ENCODE data around the gene DHODH.
"Not testable (repeated sequence)": the region's sequence is repeated elsewhere in the genome, so short reads cannot be mapped to it uniquely, and the experiment has no call there.

DHODH gene

GRCh38 chr16:72008424-72009216 lies at the start of gene DHODH:
DHODH (plus strand) TSS chr16:72008744; CDS start chr16:72008765, 21 bp downstream.
- DNase-seq = peak; percentile 99

- peak; percentile 96 for DNase-seq
These were observed 47.2 kb upstream of the DHODH start for GRCh38 chr16:71961066-71962039.

- DNase-seq = no peak
These were observed 45.2 kb upstream of the DHODH start for GRCh38 chr16:71963125-71963875.

GRCh38 chr16:71965223-71965622 lies 43.3 kb upstream of the DHODH start:
- no peak for DNase-seq

GRCh38 chr16:71966932-71967331 lies 41.6 kb upstream of the DHODH start:
- no peak for DNase-seq

GRCh38 chr16:71969353-71969752 lies 39.2 kb upstream of the DHODH start:
- no peak for DNase-seq

- no peak for DNase-seq
These were observed 37.0 kb upstream of the DHODH start for GRCh38 chr16:71971571-71971970.

- no peak for DNase-seq
These were observed 36.2 kb upstream of the DHODH start for GRCh38 chr16:71972356-71972755.

GRCh38 chr16:71973001-71973400 lies 35.5 kb upstream of the DHODH start:
- DNase-seq = no peak

GRCh38 chr16:71974068-71974818 lies 34.3 kb upstream of the DHODH start:
- peak; percentile 62 for DNase-seq

GRCh38 chr16:71985262-71985974 lies 23.1 kb upstream of the DHODH start:
- no peak for DNase-seq

GRCh38 chr16:71986131-71986530 lies 22.4 kb upstream of the DHODH start:
- no peak for DNase-seq

- DNase-seq = no peak
These were observed 13.5 kb upstream of the DHODH start for GRCh38 chr16:71995038-71995437.

- DNase-seq = not testable (repeated sequence)
These were observed 11.0 kb upstream of the DHODH start for GRCh38 chr16:71997578-71997977.

- DNase-seq = no peak
These were observed 7.2 kb upstream of the DHODH start for GRCh38 chr16:72001180-72001874.

- DNase-seq = no peak
These were observed 5.9 kb upstream of the DHODH start for GRCh38 chr16:72002619-72003018.

- DNase-seq = not testable (repeated sequence)
These were observed 500 bp upstream of the DHODH start for GRCh38 chr16:72008065-72008423.

- no peak for DNase-seq
These were observed 1.2 kb downstream of the DHODH start for GRCh38 chr16:72009779-72010178.

GRCh38 chr16:72012607-72013006 lies 4.1 kb downstream of the DHODH start:
- DNase-seq = no peak

GRCh38 chr16:72013389-72013788 lies 4.8 kb downstream of the DHODH start:
- DNase-seq = no peak
